ENCODE data around the gene NMT1. TPM values are rescaled to one million over a fixed set of nuclear protein-coding genes. Genes with fewer than 3 reads are reported as not detected.

NMT1 gene
- total RNA-seq, 1 donor from 2014 or later: 125 TPM

GRCh38 chr17:45035848-45036247 is 25.3 kb upstream of the NMT1 start:
- intact Hi-C loops (cut with micrococcal nuclease): no loop called here

- intact Hi-C loops (cut with micrococcal nuclease): no loop called here
These were observed 24.4 kb upstream of the NMT1 start for GRCh38 chr17:45036691-45037090.

- intact Hi-C loops (cut with micrococcal nuclease): no loop called here
These were observed 22.1 kb upstream of the NMT1 start for GRCh38 chr17:45038728-45039634.

DNA sequence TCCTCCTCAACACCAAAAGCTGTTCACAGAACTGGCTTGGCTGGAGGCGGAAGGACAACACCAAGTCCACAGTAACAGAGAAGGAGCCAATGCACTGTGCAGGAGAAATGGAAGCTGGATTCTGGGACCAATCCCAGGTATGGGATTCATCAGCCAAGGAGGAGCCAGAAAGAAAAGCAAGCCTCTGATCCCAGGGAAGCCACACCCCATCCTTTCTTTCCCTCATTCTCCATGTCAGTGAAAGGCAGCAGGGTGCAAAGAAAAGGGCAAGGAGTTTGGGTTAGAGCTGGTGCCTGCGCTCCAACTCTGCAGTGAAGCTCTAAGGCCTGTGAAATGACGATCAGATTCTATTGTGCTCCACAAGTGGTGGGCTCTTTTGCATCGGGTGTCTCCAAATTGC is 20.7 kb upstream of the NMT1 start:
- intact Hi-C loops (cut with micrococcal nuclease): no loop called here

GRCh38 chr17:45042346-45043120 is 18.6 kb upstream of the NMT1 start:
- intact Hi-C loops (cut with micrococcal nuclease): no loop called here

DNA sequence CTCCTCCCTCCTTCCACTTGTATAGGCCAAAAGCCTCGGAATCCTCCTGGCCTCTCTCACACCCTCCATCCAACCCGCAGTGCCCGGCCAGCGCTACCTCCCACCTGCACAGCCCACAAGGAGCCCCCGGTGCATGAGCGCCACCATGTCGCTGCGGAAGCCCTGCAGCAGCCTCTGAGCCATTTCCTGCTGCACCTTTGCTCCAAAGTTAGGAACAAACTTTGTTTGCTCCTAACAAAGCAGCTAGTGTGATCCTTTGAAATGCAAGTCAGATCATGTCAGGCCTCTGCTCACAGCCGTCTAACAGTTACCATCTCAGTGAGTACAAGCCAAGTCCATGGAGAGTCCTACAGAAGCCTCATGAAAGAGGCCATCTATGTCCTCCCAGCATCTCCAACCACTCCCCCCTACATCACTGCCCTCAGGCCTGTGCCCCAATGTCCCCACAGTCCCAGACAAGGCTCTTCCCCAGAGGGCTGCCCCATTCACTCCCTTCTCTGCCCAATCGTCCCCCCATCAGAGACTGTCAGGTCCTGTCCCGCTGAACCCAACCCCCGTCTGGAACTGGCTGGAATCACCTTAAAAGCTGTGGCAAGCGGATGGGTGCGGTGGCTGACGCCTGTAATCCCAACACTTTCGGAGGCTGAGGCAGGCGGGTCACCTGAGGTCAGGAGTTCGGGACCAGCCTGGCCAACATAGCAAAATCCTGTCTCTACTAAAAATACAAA is 17.1 kb upstream of the NMT1 start:
- intact Hi-C loops (cut with micrococcal nuclease): no loop called here

DNA sequence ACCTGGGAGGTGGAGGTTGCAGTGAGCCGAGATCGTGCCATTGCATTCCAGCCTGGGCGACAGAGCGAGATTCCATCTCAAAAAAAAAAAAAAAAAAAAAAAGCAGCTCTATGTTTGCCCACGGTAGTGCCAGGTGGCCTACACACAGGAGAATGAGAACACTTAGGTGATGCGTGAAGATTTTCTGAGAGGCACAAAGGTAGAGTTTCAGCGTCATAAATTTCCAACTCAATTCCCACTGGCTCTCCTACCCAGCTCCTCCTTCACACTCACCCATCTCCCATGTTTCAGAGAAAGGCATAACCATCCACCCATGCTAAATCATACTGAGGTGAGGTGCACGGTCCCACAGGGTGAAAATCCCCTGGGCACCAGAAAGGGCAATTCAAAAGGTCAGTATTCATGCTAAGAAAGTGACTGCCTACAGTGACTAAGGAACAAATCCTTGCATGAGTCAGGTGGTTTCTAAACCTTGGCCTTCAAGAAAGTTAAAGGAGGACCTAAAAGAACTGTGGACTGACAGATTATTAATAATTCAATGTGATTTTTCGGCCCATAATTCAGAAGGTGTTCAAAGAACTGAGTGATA is 14.5 kb upstream of the NMT1 start:
- intact Hi-C loops (cut with micrococcal nuclease): no loop called here

GRCh38 chr17:45048795-45049563 is 12.1 kb upstream of the NMT1 start:
- intact Hi-C loops (cut with micrococcal nuclease): no loop called here

GRCh38 chr17:45050481-45051059 is 10.5 kb upstream of the NMT1 start:
- intact Hi-C loops (cut with micrococcal nuclease): loop anchor here (2.0 kb wide), 1 partner anchor 82 kb away; the partner anchor contains the start of gene C1QL1

GRCh38 chr17:45051060-45051719 is 9.9 kb upstream of the NMT1 start, which contains the start of gene DCAKD:
Gene DCAKD (minus strand): TSS chr17:45051632. CDS start chr17:45034885, 16,747 bp downstream.
- intact Hi-C loops (cut with micrococcal nuclease): loop anchor here (2.0 kb wide), 1 partner anchor 82 kb away; the partner anchor contains the start of gene C1QL1

GRCh38 chr17:45051720-45052051 is 9.4 kb upstream of the NMT1 start:
- intact Hi-C loops (cut with micrococcal nuclease): loop anchor here (1.0 to 2.0 kb wide), 2 partner anchors 10 to 83 kb away; partner anchors contain the start of genes C1QL1 and NMT1

- intact Hi-C loops (cut with micrococcal nuclease): loop anchor here (1.0 kb wide), 1 partner anchor 9 kb away; the partner anchor contains the start of gene NMT1
These were observed 8.9 kb upstream of the NMT1 start for GRCh38 chr17:45052052-45052772.

DNA sequence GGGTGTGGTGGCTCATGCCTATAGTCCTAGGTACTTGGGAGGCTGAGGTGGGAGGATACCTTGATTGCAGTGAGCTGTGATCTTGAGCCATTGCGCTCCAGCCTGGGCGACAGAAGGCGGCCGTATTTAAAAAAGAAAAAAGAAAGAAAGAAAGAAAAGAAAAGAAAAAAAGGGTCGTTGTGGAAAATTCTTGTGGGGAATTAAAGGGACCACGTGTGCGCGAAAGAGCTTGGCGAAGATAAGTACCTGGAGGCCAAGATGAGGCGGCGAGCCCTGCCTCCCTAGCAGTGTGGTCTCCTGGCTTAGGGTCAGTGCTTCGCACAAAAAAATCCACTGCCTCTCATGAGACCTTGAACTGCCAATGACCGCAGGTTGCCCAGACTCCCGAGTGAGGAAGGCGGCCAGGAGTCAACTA is 728 bp upstream of the NMT1 start:
- intact Hi-C loops (cut with micrococcal nuclease): loop anchor here (2.0 to 5.0 kb wide), 2 partner anchors 72 to 283 kb away; partner anchors contain the start of gene PLCD3

GRCh38 chr17:45061606-45062205 is 589 bp downstream of the NMT1 start:
- intact Hi-C loops (cut with micrococcal nuclease): loop anchor here (1.0 to 5.0 kb wide), 7 partner anchors 9 to 284 kb away; partner anchors contain the start of genes HEXIM1, HEXIM2, KIF18B and MAP3K14

GRCh38 chr17:45063198-45063597 is 2.1 kb downstream of the NMT1 start:
- intact Hi-C loops (cut with micrococcal nuclease): loop anchor here (5.0 kb wide), 1 partner anchor 286 kb away; no protein-coding TSS in a partner anchor

DNA sequence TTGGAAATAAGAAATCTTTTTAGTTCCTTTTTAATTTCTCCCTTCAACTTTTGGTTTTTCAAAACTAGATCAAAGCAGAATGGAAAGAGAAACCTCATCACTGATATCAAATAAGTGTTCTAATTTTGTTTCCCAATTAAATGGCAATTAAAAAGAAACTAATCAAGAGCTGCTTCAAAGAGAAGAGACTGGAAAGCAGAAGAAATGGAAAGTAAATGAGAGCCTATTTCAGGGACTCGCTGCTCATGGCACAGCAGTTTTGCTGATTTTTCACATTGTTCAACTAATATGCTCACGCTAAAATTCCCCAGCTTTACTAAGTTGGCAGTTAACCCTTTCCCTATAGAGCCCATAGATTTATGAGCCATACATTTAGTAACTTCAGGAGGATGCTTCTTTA is 6.5 kb downstream of the NMT1 start:
- intact Hi-C loops (cut with micrococcal nuclease): no loop called here

DNA sequence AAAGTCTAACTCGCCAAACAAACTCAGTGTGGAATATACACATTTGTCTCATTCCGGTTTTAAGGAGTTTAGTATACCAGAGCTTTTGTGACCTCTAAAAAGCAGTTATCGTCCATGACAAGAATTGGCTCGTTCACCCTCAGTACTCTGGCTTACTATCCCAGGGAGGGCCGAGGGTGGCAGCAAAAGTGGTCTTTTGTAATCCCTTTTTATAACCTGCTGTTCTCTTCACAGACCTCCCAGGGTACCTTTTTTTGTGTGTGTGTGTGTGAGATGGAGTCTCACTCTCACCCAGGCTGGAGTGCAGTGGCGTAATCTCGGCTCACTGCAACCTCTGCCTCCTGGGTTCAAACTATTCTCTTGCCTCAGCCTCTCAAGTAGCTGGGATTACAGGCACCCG is 8.9 kb downstream of the NMT1 start:
- intact Hi-C loops (cut with micrococcal nuclease): no loop called here

GRCh38 chr17:45070809-45071208 is 9.7 kb downstream of the NMT1 start:
- intact Hi-C loops (cut with micrococcal nuclease): no loop called here

Measured in T-helper 2 cell treated with Interferon-gamma antibody and Interleukin-4, amounts not matched to agents 100 ng/mL and 5 ng/mL, for 36 hours (primary cell).